Measurements from ENCODE around the gene SPSB3.

SPSB3 gene

DNA sequence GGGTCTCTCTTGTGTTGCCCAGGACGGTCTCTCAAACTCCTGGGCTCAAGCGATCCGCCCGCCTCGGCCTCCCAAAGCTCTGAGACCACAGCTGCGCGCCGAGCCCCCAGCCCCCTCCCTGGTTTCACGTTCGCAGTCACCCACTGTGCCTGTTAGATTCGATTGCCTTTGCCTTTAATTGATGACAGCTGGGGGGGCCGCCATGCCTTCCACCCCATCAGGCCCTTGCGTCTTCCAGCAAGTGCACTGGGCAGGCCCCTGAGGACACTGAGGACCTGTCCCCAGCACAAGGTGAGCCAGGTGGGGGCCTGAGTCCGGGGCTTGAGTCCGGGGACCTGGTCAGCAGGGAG, 7.9 kb upstream of the SPSB3 start:
- DNase-seq (ENCODE audit: low read depth in 2 of 3, low spot score in 1 of 3): no peak

DNA sequence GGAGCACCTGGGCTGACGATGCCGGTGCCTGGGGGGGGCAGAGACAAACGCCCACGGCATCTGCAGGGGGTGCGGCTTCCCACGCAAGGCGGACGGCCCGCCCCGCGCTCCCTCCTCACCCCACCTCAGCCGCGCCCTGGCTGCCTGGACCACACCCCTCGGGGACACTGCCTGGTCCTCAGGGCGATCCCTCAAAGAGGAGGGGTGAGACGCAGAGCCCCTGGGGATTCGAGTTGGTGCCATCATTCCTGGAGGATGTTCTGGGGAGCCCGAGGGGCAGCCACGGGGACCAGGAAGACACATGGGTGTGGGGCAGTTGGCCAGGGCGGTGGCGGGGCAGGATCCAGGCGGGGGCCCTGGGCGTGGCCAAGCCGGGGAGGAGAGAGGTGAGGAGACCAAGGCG, 7.3 kb upstream of the SPSB3 start:
- DNase-seq (ENCODE audit: low read depth in 2 of 3, low spot score in 1 of 3): no peak

DNA sequence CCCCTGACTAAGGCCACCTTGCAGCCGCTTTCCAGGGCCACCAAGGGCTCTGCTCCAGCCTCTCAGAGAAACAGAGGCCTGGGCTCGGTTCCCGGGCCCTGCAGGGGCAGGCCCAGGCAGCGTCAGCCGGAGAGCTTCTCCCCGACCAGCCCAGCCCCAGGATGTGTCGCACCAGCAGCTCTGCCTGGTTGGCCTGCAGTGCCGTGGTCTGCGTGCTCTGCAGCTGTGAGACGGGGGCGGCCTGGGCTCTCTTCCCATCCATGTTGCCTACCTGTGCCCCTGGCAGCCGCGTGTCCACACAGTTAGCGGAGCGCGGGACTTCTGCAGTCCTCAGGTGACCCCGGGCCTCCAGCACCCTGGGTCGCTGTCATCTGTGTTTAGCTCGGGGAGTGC, 6.3 kb upstream of the SPSB3 start:
- no peak for DNase-seq (ENCODE audit: low read depth in 2 of 3, low spot score in 1 of 3)

DNA sequence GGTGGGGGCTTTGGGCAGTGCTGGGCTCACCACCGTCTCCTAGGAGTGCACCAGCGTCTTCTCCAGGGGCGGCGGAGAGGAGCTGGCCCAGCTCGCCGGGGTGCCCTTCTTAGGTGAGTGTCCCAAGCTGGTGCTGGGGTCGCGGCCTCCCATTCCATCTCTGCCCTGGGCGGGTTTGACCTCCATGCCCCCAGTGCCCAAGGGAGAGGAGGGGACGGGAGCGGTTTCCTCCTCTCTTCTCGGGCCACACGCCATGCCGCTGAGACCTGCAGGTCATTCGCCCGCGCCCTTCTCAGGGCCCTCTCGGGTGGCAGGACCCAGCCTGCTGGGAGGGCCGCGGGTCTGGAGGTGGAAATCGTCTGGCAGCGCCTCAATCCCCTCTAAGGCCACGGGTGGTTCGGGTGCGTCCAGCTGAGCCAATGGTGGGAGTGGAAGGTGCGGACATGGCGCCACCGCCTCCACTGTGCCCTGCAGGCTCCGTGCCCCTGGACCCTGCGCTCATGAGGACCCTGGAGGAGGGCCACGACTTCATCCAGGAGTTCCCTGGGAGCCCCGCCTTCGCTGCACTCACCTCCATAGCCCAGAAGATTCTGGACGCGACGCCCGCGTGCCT, 5.8 kb upstream of the SPSB3 start:
- DNase-seq (ENCODE audit: low read depth in 2 of 3, low spot score in 1 of 3): no peak

DNA sequence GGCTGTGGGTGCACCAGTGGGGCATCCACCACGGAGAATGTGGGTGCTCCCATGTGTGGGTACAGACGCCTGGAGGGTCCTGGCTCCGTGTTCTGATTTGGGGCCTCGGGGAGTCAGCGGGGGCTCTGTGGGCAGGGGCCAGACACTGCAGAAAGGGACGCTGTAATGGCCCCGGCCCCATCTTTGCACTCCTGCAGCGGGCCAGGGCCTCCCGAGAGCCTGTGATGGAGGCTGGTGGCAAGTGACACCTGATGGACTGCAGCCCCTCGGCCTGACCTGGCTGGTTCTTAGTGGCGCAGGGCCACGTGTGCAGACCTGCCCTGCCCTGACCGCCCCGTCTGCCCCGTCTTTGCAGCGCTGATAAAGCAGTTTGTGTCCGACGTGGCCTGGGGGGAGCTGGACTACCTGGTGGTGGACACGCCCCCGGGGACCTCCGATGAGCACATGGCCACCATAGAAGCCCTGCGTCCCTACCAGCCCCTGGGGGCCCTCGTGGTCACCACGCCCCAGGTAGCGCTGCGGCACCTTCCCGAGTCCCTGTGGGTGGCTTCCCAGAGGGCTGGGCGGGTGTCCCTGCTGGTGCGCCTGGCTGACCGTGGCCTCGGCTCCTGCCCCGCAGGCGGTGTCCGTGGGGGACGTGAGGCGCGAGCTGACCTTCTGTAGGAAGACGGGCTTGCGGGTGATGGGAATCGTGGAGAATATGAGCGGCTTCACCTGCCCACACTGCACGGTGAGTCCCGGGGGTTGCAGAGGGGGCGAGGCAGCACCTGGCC, 5.1 kb upstream of the SPSB3 start:
- DNase-seq (ENCODE audit: low read depth in 2 of 3, low spot score in 1 of 3): no peak

DNA sequence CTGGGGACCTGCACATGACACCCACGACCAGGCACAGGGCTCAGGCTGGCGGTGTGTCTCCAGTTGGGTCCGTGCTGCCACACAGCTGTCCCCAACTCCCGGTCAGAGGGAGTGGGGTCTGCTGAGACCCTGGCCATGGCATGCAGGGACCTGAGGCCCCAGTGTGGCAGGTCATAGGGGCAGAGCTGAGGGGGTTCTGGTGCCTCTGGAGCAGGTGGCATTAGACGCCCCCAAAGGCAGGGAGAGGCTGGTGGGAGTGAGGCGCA, 4.6 kb upstream of the SPSB3 start:
- no peak for DNase-seq (ENCODE audit: low read depth in 2 of 3, low spot score in 1 of 3)

DNA sequence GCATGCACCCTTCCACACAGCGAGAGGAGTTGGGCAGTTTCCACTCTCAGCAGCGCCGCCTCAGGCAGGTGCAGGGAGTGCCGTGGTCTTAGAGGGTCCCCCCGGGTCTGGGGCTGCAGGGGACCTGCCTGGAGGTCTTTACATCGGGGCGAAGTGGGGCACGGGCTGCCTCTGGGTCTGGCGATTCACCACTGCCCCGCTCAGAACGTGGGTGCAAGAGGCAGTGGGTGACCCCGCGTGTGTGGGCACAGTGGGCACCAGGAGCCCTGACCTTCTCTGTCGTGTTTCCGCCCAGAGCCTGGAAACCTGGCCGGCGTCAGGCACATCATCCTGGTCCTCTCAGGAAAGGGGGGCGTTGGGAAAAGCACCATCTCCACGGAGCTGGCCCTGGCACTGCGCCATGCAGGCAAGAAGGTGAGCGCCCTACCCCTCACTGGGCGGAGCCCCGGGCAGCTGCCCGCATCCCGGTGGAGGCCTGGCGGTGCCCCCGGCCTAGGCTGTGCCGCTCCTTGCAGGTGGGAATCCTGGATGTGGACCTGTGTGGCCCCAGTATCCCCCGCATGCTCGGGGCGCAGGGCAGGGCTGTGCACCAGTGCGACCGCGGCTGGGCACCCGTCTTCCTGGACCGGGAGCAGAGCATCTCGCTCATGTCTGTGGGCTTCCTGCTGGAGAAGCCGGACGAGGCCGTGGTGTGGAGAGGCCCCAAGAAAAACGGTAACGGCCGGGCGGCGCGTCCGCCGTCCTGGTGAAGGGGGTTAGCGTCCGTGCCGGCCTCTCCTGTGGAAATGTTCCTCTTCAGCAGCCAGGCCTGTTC, 4.1 kb upstream of the SPSB3 start:
- DNase-seq (ENCODE audit: low read depth in 2 of 3, low spot score in 1 of 3): no peak

DNA sequence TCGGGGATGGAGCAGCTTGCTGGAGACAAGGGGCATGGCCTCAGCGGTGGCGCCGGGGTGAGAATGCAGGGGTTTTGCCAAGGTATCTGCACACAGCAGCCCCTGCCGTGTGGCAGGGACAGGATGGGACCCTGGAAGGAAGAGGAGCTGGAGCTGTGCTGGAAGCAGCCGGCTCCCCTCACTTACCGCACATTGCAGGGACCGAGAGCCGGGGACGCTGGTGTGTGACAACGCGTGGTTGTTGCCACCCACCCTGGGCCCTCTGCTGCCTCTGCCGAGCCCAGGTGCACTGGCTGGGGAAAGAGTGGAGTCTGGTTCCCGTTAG, 3.4 kb upstream of the SPSB3 start:
- no peak for DNase-seq (ENCODE audit: low read depth in 2 of 3, low spot score in 1 of 3)

DNA sequence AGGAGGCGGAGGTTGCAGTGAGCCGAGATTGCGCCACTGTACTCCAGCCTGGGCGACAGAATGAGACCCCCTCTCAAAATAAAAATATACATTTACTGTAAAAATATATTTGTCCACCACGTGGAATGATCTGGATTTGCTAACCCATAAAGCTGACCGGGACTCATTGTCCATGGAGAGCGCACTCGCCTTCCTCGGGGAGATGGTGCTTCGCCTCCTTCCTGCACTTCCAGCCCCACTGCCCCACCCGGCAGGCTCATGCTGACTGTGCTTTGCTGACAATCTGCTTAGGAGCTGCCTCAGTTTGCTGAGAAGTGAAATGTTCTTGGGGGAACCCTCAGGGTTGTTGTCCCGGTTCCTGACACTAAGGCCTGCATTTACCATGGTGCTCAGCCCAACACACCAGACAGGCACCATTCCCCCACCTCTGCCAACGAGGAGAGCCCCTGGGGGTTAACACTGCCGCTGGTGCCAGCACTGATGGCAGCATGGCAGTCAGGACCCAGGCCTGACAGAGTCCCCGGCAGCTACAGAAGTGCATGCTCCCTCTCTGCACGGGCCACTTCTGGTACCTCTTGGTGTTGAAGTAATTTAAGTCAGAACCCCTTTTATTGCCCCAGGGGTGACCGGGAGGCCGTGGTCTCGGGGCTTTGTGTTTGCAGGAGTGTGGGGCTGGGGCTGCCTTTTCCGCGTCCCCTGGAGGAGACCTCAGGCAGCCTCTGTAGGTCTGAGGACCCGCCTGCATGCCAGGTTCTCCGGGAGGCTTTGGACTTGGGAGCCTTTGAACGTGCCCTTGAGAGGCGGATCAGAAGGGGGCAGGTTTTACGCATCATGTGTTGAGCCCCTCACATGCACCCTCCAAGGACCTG, 2.8 kb upstream of the SPSB3 start:
- no peak for DNase-seq (ENCODE audit: low read depth in 2 of 3, low spot score in 1 of 3)

DNA sequence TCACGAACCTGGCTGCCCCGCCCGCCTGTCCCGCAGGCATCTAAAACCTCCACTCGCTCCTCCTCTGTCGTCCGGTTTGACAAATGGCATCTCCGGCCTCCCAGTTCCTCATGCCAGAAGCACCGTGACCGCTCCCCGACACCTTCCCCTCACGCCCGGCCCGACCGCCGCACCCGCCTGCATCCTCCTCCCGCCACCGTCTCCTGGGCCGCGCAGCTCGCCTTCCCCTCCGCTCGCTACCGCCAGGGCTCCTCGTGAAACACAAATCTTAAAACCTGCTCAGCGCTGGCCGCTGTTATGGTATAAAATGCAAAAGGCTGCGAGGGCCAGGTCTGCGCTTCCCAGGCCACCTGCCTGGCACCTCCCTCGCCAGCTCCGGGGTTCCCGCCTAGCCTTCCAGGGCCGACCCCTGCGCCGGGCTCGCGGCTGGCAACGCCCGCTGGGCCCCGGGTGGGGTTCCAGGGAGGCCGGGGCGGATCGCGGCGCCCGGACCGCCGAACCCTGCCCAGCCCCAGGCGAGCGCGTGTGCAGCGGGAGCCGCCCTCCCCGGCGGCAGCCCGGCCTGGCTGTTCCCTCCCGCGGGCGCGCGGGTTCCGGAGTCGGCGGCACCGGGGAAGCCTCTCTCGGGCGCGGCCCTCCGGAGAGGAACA, 488 bp downstream of the SPSB3 start:
- peak in 1 of 3 donors; percentile 15 for DNase-seq (ENCODE audit: low read depth in 2 of 3, low spot score in 1 of 3)

DNA sequence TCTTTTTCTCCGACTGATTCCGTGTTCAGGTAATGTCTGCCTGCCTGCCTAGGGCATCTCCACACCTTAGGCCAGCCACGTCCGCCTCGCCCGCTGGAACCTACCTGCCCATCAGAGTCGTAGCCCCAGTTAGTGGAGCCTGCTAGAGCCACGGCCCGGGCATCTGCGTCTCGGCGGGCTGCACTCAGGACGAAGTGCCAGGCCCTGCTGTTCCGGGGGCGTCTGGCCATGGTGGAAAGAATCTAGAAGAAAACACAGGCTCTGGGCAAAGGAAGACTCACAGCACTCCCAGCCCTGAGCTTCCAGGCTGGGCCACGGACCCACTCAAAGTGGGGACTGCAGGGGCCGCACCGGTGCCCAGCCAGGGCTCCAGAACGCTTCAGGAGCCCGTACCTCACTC, 1.1 kb downstream of the SPSB3 start:
- DNase-seq (ENCODE audit: low read depth in 2 of 3, low spot score in 1 of 3): no peak

DNA sequence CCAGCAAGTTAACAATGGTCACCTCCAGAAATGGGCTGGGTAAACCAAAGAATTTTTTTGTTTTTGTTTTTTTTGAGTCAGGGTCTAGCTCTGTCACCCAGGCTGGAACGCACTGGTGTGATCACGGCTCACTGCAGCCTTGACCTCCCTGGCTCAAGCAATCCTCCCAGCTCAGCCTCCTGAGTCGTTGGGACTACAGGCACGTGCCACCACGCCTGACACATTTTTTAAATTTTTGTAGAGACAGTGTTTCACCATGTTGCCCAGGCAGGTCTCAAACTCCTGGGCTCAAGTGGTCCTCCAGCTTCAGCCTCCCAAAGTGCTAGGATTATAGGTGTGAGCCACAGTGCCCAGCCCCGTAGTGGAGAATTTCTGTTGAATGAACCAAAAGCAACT, 1.7 kb downstream of the SPSB3 start:
- DNase-seq (ENCODE audit: low read depth in 2 of 3, low spot score in 1 of 3): no peak

DNA sequence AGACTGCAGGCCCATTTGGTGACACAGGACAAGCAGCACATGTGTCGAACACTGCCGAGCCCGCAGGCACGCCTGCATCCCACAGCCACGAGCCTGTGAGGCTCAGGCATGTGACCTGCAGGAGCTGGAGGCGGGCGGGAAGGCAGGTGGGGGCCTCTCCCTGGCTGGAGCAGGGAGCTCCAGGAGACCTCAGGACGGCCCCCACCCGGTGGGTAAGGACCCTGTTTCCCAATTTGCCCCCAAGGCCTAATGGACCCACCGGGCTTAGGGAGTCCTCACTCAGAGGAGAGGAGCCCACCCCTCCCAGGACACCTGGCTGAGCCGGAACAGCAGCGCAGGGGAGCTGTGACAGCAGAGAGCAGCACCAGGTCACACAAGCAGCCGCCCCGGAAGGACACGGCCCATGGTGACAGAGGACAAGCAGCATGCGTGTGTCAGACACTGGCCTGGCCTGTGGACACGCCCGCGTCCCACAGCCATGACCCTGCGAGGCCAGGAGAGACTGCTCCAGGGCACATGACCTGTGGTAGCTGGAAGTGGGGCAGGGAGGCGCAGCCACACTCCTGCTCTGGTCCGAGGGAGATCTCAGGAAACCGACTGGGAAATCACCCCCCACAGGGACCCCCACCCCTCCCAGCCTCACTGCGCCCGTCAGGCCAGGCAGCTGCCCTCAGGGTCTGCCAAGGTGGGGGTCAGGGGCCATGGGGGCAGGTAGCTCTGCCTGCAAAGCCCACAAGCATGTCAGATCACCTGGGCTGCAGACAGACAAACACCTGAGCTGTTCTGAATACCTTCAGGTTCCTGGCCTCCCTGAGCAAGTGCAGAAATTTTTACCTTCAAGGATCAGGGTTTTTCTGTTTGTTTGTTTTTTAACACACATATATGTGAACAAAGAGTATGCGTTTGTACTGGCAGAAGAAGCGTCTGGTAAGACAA, 2.4 kb downstream of the SPSB3 start:
- DNase-seq (ENCODE audit: low read depth in 2 of 3, low spot score in 1 of 3): no peak

DNA sequence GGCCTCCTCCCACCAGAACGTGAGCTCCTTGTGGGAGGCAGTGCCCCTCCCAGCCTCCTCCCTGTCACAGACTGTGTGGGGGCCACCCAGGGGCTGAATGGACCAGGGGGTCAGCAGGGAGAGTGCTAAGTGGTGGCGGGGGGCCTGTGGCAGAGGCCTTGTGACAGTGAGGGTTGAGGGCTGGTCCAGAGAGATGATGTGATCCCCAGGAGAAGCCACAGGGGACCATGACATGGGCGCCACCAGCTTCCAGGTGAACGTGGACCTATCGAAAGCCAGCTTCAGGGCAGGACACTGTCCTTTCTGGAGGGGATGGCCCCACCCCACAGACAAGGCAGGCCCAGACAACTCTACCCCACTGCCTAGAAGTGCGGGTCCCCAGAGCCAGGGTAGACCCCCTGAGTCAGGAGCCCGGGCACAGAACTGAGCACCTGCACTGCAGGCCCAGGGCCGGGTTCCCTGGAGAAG, 3.1 kb downstream of the SPSB3 start:
- DNase-seq (ENCODE audit: low read depth in 2 of 3, low spot score in 1 of 3): no peak

DNA sequence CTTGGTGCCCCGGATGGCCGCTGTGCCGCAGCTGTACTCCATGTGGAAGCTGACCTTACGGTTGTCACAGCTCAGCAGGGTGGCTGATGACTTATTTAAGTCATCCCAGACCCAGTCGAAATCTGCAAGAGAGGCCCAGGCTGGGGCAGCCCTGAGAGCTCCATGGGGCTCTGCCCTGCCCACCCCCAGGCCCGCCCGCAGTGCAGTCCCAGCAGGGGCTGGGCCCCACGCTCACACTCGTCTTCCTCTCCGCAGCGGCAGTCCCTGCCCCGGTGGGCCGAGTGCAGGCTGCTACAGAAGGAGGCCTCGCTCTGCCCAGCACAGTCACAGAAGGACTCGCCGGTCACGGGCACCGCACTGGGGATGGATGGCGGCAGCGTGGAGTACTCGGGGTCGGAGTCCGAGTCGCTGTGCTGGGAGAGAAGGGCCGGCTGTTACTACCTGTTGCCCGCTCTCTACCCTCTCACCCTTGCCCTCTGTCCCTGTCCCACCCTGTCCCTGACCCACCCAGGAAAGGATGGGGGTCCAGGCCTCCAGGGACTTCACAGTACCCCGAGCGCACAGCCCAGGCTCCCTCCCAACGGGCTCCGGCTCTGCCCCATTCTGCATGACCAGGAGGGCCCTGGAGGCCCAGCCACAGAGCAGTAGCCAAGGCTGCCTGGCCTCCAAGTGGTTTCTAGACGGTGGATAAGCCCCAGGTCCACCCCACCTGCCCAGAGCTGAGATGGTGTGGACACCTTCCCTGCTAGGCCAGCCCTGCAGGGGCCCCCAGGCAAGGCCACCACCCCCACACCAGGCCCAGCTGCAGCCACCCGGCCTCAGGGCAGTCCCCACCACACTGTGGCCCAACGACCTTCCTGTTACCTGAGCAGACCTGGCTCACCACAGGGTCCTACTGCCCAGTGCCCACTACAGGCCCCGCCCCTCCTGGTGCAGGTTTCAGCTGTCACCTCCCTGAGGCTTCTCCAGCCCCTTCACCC, 3.9 kb downstream of the SPSB3 start:
- DNase-seq (ENCODE audit: low read depth in 2 of 3, low spot score in 1 of 3): no peak

DNA sequence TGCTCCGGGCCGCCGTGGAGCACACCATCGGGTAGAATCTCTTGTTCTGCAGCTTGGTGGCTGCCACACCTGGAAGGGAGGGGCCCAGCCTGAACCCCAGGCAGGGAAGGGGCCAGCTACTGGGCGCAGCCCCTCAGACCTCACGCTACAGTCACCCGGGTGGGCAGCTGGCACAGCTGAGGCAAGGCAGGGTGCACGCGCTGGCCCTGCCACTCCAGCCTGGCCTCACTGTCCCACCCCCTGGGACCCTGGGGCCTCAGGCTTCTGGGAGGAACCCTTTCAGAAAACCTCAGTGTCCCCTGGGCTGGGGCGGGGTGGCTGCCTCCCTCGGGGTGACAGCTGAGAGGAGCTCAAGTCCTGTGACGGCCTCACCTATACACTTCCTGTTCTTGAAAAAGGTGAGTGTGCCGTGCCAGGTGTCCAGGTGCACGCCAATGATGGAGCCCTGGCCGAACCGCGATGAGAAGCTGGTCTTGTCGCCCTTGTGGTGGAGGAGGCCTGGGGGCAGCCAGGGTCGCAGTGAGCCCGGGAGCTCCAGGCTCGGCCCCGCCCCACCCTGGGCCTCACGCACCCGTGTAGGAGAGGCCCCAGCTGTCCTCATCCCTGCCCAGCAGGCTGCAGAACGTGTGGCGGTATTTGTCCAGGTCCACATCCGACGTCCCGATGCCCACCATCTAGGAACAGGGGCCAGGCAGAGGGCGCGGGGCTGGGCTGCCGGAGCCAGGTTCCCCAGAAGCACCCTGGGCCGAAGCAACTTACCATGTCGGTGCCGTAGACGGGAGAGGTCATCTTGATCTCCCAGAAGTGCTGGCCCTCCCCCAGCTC, 4.8 kb downstream of the SPSB3 start:
- DNase-seq (ENCODE audit: low read depth in 2 of 3, low spot score in 1 of 3): no peak

DNA sequence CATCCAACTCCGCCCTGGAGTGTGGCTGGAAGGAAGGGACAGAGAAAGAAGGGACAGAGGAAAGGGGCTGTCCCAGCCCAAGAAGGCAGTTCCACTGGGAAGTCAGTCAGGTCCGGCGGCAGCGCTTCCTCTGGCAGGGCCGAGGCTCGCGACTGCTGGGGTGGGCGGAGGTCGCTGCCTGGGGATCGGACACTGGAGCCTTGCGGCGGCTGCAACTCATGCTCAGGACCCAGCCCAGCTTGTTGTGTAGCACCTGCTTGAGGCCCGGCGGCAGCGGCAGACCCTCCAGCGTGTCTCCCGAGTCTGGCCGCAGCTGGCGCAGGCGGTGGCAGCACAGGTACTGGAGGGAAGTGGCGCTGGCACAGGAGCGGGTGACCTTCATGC, 5.4 kb downstream of the SPSB3 start:
- no peak for DNase-seq (ENCODE audit: low read depth in 2 of 3, low spot score in 1 of 3)

DNA sequence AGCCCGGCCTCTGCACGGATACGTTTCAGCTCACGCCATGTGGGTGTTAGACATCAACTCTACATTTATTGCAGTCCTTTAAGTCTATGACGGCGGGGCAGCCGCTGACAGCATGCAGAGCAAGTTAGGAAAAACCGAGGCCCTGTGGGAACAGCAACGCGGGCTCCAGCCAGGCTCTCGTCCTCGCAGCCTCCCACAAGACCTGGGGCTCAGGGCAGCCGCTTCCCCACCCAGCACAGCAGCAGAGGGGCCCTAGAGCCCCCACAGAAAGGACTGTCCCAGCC, 5.8 kb downstream of the SPSB3 start:
- no peak for DNase-seq (ENCODE audit: low read depth in 2 of 3, low spot score in 1 of 3)
